Measurements from ENCODE around the gene CCL14. TPM values are rescaled to one million over a fixed set of nuclear protein-coding genes. Genes with fewer than 3 reads are reported as not detected.

Gene CCL14
- total and polyA plus RNA-seq, 4 donors = 2.9 to 66.0 (median 28.3) TPM

- H3K9me3 ChIP-seq (ENCODE audit: control insufficient read depth in 4 of 4, insufficient read depth in 3 of 4, low read length in 3 of 4) = no peaks in the 10 kb centered on the region
- H3K4me3 ChIP-seq = no peak overlapping the region
- no peaks in the 10 kb centered on the region for H3K36me3 ChIP-seq (ENCODE audit: control insufficient read depth in 4 of 4, insufficient read depth in 4 of 4, low read length in 4 of 4)
- H3K4me1 ChIP-seq (ENCODE audit: control insufficient read depth in 5 of 5, insufficient read depth in 5 of 5, low read length in 5 of 5) = no peaks in the 10 kb centered on the region
- no peak overlapping the region for H3K27ac ChIP-seq (ENCODE audit: low read depth in 1 of 2, low read length in 1 of 2)
- no peak overlapping the region for H3K9ac ChIP-seq (ENCODE audit: insufficient read depth in 1 of 2, low read length in 2 of 2)
- no peak for DNase-seq
- ATAC-seq (ENCODE audit: insufficient read depth, low FRiP score) = no peak
- 91 to 96% methylated on average over 7 of the region's 7 CpGs for WGBS, 2 donors
- H3K27me3 ChIP-seq (ENCODE audit: control insufficient read depth in 3 of 3, insufficient read depth in 3 of 3, low read length in 2 of 3) = peaks cover 0 to 5% (median 3%) of the 10 kb centered on the region in 3 donors
- TF ChIP-seq CTCF (IDR thresholded peaks at IDR 0.05; ENCODE audit: control extremely low read depth, extremely low read depth) = no peak
Observed at GRCh38 chr17:35965272-35965671, 21.3 kb downstream of the CCL14 start.

GRCh38 chr17:35963663-35964062 lies 22.9 kb downstream of the CCL14 start:
- DNase-seq = no peak
- H3K4me3 ChIP-seq = no peak overlapping the region
- no peak for TF ChIP-seq CTCF (IDR thresholded peaks at IDR 0.05; ENCODE audit: control extremely low read depth, extremely low read depth)

GRCh38 chr17:35953720-35954119 lies 32.8 kb downstream of the CCL14 start:
- WGBS, 2 donors = 62 to 67% methylated on average over 7 of the region's 7 CpGs
- Histone ChIP-seq H3K27ac (ENCODE audit: low read depth in 1 of 2, low read length in 1 of 2) (no peak overlapping the region), H3K4me1 (ENCODE audit: control insufficient read depth in 5 of 5, insufficient read depth in 5 of 5, low read length in 5 of 5) (no peaks in the 10 kb centered on the region), H3K4me3 (no peak overlapping the region), H3K36me3 (ENCODE audit: control insufficient read depth in 4 of 4, insufficient read depth in 4 of 4, low read length in 4 of 4) (no peaks in the 10 kb centered on the region), H3K9me3 (ENCODE audit: control insufficient read depth in 4 of 4, insufficient read depth in 3 of 4, low read length in 3 of 4) (no peaks in the 10 kb centered on the region), H3K9ac (ENCODE audit: insufficient read depth in 1 of 2, low read length in 2 of 2) (no peak overlapping the region), H3K27me3 (ENCODE audit: control insufficient read depth in 3 of 3, insufficient read depth in 3 of 3, low read length in 2 of 3) (peaks cover 0 to 2% (median 2%) of the 10 kb centered on the region in 3 donors)
- TF ChIP-seq CTCF (IDR thresholded peaks at IDR 0.05; ENCODE audit: control extremely low read depth, extremely low read depth) = no peak
- no peak for ATAC-seq (ENCODE audit: insufficient read depth, low FRiP score)
- DNase-seq = no peak

More at GRCh38 chr17:35963663-35964062, 22.9 kb downstream of the CCL14 start:
- peaks cover 0 to 9% (median 3%) of the 10 kb centered on the region in 3 donors for H3K27me3 ChIP-seq (ENCODE audit: control insufficient read depth in 3 of 3, insufficient read depth in 3 of 3, low read length in 2 of 3)
- H3K36me3 ChIP-seq (ENCODE audit: control insufficient read depth in 4 of 4, insufficient read depth in 4 of 4, low read length in 4 of 4) = no peaks in the 10 kb centered on the region
- H3K9ac ChIP-seq (ENCODE audit: insufficient read depth in 1 of 2, low read length in 2 of 2) = no peak overlapping the region
- no peak for ATAC-seq (ENCODE audit: insufficient read depth, low FRiP score)
- 81 to 95% methylated on average over 6 of the region's 6 CpGs for WGBS, 2 donors
- H3K4me1 ChIP-seq (ENCODE audit: control insufficient read depth in 5 of 5, insufficient read depth in 5 of 5, low read length in 5 of 5) = no peaks in the 10 kb centered on the region
- H3K27ac ChIP-seq (ENCODE audit: low read depth in 1 of 2, low read length in 1 of 2) = no peak overlapping the region
- H3K9me3 ChIP-seq (ENCODE audit: control insufficient read depth in 4 of 4, insufficient read depth in 3 of 4, low read length in 3 of 4) = no peaks in the 10 kb centered on the region

- TF ChIP-seq CTCF (IDR thresholded peaks at IDR 0.05; ENCODE audit: control extremely low read depth, extremely low read depth) = no peak
- H3K27ac ChIP-seq (ENCODE audit: low read depth in 1 of 2, low read length in 1 of 2) = no peak overlapping the region
- no peak for DNase-seq
- H3K36me3 ChIP-seq (ENCODE audit: control insufficient read depth in 4 of 4, insufficient read depth in 4 of 4, low read length in 4 of 4) = no peaks in the 10 kb centered on the region
- H3K9ac ChIP-seq (ENCODE audit: insufficient read depth in 1 of 2, low read length in 2 of 2) = no peak overlapping the region
- H3K27me3 ChIP-seq (ENCODE audit: control insufficient read depth in 3 of 3, insufficient read depth in 3 of 3, low read length in 2 of 3) = no peaks in the 10 kb centered on the region
- H3K9me3 ChIP-seq (ENCODE audit: control insufficient read depth in 4 of 4, insufficient read depth in 3 of 4, low read length in 3 of 4) = no peaks in the 10 kb centered on the region
- WGBS, 2 donors = 78 to 84% methylated on average over 3 of the region's 3 CpGs
- H3K4me1 ChIP-seq (ENCODE audit: control insufficient read depth in 5 of 5, insufficient read depth in 5 of 5, low read length in 5 of 5) = no peaks in the 10 kb centered on the region
- H3K4me3 ChIP-seq = no peak overlapping the region
- no peak for ATAC-seq (ENCODE audit: insufficient read depth, low FRiP score)
Observed at GRCh38 chr17:35949401-35949800, 37.1 kb downstream of the CCL14 start.

Measured in lung (tissue), 12 donors.